Measurements from ENCODE around the gene EFNB2.
A peak's percentile ranks its signal among the peaks of the same experiment; 100 is the strongest.

EFNB2 gene

GRCh38 chr13:106569233-106570095 lies 34.0 kb upstream of the EFNB2 start:
- peak; percentile 57 for DNase-seq (ENCODE audit: low read depth)
- no peak overlapping the region for H3K4me3 ChIP-seq (ENCODE audit: low read length)
- TF ChIP-seq CTCF (IDR thresholded peaks at IDR 0.05; ENCODE audit: insufficient read depth, low read depth, low read length, missing control alignments), result no peak

- H3K4me3 ChIP-seq (ENCODE audit: low read length), result peak overlapping the region; percentile 79
- no peak for TF ChIP-seq CTCF (IDR thresholded peaks at IDR 0.05; ENCODE audit: insufficient read depth, low read depth, low read length, missing control alignments)
- DNase-seq (ENCODE audit: low read depth), result no peak
Measured at GRCh38 chr13:106568299-106569003, 33.0 kb upstream of the EFNB2 start.

- peak within 1 kb of the TSS; percentile 79 for H3K4me3 ChIP-seq (ENCODE audit: low read length)
- peak; percentile 93 for DNase-seq (ENCODE audit: low read depth)
- no peak for TF ChIP-seq CTCF (IDR thresholded peaks at IDR 0.05; ENCODE audit: insufficient read depth, low read depth, low read length, missing control alignments)
Measured at GRCh38 chr13:106567474-106568298, 32.2 kb upstream of the EFNB2 start, which contains the start of gene ARGLU1. TSS of gene ARGLU1 (minus strand) at chr13:106568137. CDS start at chr13:106567919, 218 bp downstream.

GRCh38 chr13:106566641-106567473 lies 31.4 kb upstream of the EFNB2 start:
- TF ChIP-seq CTCF (IDR thresholded peaks at IDR 0.05; ENCODE audit: insufficient read depth, low read depth, low read length, missing control alignments), result no peak
- H3K4me3 ChIP-seq (ENCODE audit: low read length), result peak overlapping the region; percentile 79
- DNase-seq (ENCODE audit: low read depth), result peak; percentile 65

- no peak overlapping the region for H3K4me3 ChIP-seq (ENCODE audit: low read length)
- no peak for TF ChIP-seq CTCF (IDR thresholded peaks at IDR 0.05; ENCODE audit: insufficient read depth, low read depth, low read length, missing control alignments)
- no peak for DNase-seq (ENCODE audit: low read depth)
Measured at GRCh38 chr13:106565127-106565775, 29.8 kb upstream of the EFNB2 start.

Data from epithelial cell of esophagus (primary cell).